Activated CD8-positive, alpha-beta memory T cell treated with anti-CD3 and anti-CD28 coated beads for 24 hours (primary cell): Measurements from ENCODE around the gene LRRC42.
"Not testable (repeated sequence)": the region's sequence is repeated elsewhere in the genome, so short reads cannot be mapped to it uniquely, and the experiment has no call there.

Experiments
- DNase-seq: peaks from one replicate; pipeline ENCODE4 v3.0.0-alpha.2; 2020

LRRC42 gene

DNA sequence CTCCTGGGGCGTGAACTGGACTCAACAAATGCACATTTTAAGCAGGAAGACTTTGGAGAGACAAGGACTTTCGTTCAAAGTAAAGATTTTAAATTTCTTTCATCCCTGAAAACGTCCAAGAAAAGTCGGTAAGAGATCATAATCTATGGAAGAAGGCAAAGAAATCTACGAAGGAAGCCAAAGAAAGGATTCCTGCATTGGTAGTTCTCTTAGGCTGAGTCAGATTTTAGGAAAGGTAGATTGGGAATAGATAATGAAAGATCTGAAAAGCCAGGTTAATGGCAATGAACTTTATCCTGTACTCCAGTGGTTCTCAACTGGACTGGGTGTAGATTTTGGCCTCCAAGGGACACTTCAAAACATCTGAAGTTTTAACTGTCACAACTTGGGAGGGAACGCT is 3.1 kb upstream of the LRRC42 start:
- no peak for DNase-seq

DNA sequence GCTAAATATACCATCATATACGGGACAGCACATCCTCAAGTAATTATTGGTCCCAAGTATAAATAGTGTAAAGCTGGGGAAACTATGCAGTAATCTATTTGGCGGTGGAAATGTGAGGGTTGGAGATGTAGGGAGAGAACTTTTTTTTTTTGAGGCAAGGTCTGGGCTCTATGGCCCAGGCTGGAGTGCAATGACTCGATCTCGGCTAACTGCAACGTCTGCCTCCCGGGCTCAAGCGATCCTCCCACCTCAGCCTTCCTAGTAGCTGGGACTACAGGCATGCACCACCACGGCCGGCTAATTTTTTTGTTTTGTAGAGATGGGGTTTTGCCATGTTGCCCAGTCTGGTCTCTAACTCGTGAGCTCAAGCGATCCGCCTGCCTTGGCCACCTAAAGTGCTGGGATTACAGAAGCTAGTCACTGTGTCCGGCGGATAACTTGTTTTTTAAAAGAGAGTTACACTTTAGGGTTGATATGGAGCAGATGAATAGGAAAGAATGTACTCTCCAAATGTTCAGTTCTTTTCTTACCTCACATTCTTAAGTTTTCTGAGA is 2.6 kb upstream of the LRRC42 start:
- no peak for DNase-seq

DNA sequence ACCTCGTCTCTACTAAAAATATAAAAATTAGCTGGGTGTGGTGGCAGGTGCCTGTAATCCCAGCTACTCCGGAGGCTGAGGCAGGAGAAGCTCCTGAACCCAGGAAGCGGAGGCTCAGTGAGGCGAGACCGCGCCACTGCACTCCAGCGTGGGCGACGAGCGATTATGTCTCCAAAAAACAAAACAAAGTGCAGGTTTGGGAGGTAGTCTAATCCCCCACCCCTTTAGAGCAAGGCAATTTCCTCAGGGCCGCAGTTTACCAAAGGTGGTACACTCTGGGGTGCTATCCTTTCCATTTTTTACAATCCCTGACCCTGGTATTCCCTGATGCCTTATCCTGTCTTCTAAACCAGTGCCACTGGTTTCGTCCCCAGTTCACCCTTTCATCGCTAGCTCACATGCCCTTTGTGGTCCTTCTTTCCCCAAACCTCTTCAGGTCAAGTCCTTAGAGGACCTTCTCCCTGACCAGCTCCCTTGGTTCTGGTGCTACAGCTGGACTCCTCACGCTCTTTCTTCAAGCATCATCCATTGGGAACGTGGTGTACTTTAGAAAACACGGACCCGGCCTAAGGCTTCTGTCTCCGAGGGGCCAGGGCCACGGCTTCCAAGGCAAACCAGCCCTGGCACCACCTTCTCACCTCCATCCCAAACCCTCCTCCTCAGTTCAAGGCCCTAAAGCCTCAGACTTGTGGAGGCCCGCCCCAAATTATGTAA is 1.5 kb upstream of the LRRC42 start:
- peak; percentile 57 for DNase-seq

DNA sequence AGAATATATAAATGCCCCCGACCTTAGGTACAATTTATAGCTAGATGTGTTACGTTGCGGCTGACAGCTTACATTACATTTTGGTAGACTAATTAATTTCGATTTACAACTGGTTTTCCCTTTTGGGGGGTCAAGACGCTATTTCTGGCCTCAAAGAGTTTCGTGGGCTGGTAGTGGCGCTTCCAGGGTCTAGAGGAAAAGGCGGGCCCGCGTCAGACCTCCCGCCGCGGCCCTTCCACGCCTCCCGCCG is 1.0 kb upstream of the LRRC42 start:
- DNase-seq: no peak

DNA sequence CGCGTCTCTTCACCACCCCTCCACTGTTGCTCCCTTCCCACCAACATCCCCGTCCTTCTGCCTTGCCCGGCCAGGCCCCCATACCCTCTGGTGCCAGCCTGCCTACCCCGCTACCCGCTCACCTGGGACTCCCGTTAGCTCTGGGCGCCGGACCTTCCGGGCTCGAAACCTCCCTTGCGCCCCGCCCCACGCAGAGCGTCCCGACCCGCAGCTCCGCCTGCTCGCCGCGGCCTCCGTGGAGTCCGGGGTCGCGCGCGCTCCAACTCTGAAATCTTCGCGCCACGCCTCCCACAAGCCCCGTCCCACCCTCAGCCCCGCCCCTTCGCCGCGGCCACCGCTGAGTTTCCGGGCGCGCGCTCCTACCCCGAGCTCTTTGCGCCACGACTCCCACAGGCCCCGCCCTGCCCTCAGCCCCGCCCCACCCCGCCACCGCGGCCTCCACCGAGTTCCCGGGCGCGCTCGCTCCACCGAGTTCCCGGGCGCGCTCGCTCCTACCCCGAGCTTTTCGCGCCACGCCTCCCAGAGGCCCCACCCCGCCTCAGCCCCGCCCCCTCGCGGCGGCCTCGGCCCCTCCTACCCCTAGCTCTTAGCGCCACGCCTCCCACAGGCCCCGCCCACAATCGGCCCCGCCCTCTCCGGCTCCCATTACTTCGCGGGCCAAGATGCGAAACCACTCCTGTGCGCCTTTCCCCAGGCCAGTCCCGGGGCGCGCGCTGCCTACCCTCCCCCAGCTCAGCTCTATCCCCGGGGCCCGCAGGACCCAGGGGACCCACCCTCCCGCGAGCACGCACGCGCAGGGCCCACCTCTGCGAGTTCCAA is 508 bp upstream of the LRRC42 start, which contains the start of gene IFT25:
IFT25 (minus strand) TSS at position 267 of the 819 bp plus-strand sequence. CDS start 5,617 bp downstream, outside the sequence.
- peak; percentile 100 for DNase-seq

DNA sequence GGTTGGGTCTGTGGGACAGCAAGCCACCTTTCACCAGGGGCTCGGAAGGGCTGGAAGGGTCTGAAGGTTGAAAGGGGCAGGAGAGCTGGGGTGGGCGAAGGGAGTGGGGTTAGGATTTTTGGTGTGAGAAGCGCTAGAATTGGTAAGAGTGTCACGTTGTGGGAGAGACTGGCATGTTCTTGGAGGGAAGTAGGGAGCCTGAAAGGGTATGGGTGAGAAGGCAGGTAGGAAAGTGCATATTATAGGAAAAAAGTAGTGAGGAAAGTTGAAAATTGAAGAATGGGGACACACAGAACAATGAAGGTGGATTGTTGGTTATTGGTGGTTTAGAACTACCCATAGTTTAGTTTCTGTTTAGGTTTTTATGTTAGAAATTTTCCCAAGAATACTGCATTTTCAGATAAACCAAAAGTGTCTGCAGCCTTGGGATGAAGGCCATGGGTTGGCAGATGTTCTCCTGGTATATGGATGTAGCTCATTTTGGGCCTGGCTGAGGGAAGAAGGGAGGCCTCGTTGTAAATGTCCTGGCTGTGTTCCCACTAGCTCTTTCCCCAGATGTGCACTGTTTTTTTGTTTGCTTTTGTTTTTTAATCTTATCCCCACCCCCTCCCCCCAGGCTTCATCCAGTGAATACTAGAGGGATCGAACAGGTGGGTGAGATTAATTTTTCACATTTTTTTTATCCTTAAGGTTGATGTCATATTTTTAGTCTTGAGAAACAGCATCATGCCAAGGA is 1.2 kb downstream of the LRRC42 start:
- no peak for DNase-seq

DNA sequence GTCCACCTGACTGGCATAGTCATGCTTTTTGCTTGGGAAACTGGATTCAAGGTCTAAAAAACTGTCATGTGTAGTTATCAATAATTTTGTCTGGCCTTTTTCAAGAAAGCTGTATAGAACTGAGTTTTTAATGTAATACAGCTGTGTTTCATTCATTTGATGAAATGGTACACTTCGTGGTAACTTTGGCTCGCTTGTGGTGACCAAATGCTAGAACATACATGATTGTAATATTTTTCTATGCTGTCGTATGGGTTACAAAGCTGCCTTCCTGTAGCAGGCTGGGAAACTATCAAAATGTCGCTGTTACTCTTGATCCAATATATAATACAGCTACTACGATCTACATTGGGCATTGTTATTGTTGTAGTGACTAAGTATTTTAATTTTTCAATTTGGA is 2.1 kb downstream of the LRRC42 start:
- no peak for DNase-seq

DNA sequence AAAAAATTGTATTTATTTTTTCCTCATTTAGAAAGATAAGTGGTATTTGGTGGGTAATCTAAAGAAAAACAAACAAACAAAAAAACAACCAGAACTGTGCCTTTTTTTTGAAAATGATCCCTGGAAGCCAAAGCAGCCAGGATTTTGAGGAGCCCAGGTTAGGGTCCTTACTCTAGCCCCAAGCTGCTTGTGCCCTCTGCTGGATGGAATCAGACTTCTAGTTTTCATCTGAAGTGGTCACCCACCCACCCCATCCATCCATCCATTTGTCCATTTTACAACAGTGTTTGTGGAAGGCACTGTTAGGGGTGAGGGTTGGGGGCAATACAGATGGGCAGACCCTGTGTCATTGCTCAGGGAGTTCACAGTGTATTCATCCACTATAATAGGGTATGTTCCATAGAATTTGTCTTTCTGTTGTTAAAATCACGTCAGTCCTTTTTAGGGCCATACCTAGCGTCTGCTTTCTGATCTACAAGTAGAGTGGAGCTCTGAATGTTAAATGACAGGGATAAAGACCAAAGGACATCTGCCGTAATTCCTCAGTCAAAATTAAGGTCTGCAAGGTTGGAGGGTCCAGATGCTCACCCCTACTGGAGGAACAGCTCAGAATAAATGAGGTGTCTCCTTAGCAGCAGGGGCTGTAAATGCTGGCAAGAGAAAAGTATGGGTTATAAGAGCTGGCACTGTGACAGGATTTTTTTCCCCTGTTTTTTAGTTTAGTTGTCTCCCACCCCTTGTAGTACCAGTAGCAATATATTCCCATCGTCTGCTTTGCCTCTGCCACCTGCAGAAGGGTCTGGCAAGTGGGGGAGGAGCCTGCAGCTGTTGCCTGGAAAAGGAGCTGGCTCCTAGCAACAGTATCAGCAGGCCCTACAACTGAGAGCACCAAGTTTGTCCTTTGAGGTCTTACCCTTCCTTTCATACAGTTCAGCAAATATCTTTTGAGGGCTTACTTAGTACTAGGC is 3.2 kb downstream of the LRRC42 start:
- DNase-seq: no peak

DNA sequence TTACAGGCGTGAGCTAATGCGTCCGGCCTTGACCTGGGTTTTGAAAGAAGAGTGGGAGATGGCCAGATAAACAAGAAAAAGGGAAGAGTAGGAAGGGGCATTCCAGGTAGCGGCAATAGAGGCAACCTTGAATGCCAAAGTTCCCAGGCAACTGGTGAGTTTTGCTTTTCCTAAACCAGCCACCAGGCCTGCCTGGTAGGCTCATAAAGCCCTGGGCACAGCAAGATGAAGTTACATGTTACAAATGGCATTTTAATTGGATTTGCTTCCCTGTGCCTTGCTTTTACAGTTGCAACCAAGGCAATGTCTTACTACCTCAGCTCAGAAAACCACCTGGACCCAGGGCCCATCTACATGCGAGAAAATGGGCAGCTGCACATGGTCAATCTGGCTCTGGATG is 5.5 kb downstream of the LRRC42 start:
- DNase-seq: no peak

DNA sequence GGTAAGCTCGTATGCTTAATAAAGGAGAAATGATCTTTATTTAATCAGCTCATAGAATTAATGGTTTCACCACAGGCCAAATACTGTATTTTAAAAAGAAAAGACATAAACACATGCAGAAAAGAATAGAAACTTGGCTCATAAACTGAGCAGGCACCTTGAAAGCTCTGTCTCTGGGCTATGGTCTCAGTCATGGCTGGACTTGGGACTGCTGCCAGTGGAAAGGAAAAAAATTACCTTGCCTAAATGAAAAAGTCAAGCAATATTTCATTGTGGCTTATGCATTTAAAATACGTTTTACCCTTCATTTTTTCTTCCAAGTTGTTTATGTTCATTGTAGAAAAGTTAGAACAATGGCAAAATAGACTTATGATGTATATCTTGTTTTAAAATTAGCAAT is 8.0 kb downstream of the LRRC42 start:
- no peak for DNase-seq

DNA sequence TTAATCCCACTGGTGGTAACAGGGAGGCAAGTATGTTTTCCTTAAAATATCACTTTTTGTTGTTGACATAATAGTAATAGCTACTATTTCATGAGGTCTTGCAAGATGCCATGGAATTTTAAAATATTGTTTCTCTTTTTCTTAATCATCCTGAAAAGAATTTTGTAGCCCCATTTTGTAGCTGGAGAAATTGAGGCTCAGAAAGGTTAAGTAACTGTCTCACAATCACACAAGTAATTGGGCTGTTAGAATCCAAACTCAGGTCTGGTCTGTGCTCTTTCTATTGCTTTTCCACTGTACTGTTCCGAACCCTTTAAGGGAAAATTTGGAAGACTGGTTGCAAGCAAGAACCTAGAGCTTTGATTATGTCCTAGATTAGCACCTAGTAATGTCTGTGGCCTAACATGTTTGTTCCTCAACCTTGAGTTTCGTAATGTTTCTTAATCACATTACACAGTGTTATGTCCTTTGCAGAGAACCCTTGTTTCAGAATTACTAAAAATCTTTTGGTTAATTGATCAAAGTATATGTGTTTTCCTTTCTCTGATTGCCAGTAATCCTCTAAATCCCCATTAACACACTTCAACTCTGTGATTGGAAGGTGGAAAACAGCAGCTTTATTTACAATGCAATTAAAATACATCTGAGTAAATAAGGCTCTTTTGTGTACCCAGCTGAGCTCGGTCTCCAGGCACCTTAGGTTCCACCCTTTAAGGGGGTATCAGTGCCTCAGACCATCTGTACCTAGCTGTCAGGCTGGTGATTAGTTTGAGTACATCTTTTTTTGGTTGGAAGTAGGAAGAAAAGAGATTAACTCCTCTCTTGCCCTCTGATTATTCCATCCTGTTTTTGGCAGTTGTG is 10.4 kb downstream of the LRRC42 start:
- DNase-seq: no peak

DNA sequence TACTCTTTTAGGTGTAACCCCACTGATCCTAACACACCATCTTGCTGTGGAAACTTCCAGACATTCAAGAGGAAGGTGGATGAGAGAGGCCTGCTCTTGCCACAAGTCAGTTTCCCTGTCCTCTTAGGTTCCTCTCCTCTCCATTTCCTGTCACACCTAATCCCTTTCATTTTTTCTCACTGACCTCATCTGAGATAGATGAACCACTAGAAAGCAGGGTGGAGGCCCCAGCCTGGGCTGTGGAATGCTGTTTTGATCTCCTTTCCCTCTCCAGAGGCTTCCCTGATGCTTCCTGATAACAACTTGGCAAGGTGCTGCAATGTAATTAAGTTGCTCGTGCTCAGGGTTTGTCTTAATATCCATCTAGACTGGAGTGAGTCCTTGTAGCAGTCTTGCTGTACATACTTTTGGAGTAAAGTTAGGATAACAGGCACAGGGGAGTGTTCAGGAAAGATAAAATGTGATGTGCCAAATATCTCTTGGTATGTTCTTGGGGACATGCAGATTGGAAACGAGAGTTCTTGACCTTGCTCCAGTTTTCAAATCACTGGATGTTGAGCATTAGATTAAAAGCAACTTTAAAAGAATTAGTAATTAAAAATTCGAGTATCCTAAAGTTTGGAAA is 11.2 kb downstream of the LRRC42 start:
- DNase-seq: no peak

DNA sequence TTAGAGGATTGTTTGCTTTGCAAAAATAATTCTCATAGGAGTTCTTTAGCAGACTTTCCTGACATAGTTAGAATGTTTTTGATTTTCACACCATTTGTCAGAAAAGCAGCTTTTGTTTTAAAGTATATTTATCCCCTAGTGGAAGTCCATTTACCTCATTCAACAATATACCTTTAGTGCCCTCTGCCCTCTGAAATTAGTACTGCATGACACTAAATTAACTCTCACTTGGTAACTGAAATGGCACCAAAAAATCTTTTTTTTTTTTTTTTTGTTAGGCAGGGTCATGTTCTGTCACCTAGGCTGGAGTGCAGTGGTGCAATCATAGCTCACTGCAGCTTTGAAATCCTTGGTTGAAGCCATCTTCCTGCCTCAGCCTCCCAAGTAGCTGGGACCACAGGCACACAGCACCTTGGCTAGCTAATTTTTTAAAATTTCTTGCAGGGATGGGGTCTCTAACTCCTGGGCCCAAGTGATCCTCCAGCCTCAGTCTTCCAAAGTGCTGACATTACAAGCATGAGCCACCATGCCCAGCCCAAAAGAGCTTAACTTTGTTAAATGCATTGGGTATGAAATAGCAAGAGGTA is 13.6 kb downstream of the LRRC42 start:
- DNase-seq: no peak

DNA sequence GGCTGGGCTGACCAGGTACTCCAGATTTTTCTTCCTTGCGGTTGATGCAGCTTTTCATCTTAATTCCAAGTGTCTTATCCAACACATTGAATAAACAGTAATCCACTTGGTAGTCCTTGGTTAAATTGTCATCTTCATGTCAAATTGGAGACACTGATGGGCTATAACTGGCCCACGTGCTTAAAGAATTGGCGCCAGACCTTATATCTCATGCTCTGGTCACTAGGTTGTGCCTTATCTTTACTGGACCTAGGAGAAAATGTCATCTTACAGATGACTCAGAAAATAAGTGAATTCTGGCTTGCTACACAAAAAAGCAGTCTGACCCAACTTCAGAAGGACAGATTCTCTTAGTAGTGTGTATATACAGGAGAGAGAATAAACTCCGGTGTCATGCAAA is 16.2 kb downstream of the LRRC42 start:
- no peak for DNase-seq

DNA sequence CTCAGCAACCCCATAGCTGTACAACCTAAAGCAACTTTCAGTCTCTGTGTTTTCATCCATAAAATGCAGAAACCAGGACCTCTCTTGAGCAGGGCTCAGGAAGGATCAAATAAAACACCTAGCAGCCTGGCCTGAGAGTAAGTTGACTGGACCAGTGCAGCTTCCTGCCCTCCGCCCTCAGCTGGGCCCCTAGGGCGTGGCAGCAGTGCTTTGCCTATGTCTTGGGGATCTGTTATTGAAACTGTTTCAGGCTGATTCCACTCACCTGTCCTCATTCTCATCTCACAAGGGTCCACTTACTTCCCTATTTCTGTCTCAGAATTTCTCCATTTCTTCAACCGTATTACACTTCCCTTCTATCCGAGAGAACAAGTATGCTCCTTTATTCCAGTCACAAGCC is 17.3 kb downstream of the LRRC42 start:
- no peak for DNase-seq

DNA sequence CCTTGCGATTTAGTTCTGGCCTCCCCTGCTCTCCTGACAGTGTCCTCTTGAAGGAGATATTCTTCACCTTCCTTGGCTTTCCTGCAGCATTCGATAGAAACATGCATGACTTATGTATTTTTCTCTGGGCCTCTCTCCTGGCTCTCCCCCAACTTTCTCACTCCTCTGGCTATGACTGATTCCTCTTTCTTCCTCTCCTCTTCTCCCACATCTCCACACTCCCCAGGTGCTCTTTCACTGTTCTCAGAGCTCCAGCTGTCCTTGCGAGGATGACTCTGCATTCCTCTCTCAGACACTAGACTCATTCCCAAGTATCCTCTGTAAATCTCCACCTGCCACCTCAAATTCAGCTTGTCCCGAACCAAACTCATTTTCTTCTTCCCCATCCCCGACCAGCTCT is 18.0 kb downstream of the LRRC42 start:
- no peak for DNase-seq

DNA sequence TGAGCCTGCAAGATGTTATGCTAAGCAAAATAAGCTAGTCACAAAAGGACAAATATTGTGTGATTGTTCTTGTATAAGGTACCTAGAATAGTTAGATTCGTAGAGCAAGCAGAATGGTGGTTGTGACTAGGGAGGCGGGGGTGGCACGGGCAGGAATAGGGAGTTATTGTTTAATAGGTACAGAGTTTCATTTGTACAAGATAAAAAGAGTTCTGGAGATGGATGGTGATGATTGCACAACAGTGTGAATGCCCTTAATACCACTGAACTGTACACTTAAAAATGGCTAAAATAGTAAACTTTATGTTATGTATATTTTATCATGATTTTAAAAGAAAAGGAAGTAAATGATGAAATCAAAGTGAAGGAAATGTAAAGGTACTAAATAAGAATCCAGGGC is 20.6 kb downstream of the LRRC42 start:
- no peak for DNase-seq

DNA sequence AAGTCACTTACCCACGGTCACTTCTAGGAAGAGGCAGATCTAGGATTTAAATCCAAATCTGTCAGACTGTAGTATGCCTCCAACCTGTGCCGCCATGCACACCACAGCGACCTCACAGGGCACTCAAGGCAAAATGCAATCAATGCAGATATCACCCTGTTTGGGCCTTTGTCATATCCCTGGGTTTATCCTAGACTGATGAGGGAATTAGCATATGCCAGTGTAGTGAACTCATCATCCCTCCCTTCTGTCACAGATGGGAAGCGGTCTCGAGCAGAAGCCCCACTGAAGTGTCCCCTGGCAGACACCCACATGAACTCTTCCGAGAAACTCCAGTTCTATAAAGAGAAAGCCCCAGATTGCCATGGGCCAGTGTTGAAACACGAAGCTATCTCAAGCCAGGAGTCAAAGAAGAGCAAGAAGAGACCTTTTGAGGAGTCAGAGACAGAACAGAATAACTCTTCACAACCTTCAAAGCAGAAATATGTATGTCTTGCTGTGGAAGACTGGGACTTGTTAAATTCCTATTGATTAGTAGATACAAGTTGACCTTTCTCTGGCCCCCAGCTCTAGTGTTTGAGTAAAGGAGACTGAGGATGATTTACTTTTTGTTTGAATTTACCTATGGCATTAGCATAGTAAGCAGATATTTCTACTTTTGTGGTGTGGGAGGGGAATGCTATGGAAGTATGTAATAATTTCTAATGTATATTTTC is 21.4 kb downstream of the LRRC42 start:
- no peak for DNase-seq

DNA sequence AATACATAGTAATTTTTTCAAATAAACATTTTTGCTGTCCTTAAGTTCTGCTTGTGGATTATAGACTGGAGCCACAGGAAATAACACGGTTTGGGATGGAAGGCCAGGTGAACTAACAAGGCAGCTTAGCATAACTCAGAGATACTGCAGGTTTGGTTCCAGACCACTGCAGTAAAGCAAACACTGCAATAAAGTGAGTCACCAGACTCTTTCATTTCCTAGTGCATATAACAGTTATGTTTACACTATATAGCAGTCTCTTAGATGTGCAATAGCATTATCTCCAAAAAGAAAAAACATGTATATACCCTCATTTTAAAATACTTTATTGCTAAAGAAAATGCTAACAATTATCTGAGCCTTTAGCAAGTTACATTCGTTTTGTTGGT is 22.0 kb downstream of the LRRC42 start:
- no peak for DNase-seq

DNA sequence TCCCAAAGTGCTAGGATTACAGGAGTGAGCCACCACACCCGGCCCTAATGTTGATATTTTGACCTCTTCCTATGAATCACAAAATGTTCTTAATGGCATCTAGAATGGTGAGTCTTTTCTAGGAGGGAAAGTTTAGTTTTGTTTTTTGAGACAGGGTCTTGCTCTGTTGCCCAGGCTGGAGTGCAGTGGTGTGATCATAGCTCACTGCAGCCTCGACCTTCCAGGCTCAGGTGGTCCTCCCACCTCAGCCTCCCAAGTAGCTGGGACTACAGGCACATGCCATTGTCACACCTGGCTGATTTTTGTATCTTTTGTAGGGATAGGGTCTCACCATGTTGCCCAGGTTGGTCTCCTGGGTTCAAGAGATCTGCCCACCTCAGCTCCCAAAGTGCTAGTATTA is 23.2 kb downstream of the LRRC42 start:
- not testable (repeated sequence) for DNase-seq
